Measurements from ENCODE around the gene PLEKHA5.
"Not testable (repeated sequence)": the region's sequence is repeated elsewhere in the genome, so short reads cannot be mapped to it uniquely, and the experiment has no call there.

The PLEKHA5 gene

GRCh38 chr12:19211802-19212201 lies 82.3 kb downstream of the PLEKHA5 start:
- peaks cover 1% of the 10 kb centered on the region for H3K27me3 Mint-ChIP-seq
- DNase-seq (ENCODE audit: low spot score in 2 of 2) = no peak
- no peak overlapping the region for H3K4me3 Mint-ChIP-seq
- H3K9me3 Mint-ChIP-seq = peaks cover 5% of the 10 kb centered on the region
- no peaks in the 10 kb centered on the region for H3K36me3 Mint-ChIP-seq
- no peak for ATAC-seq (ENCODE audit: low read depth)
- no peaks in the 10 kb centered on the region for H3K4me1 Mint-ChIP-seq
- H3K27ac Mint-ChIP-seq = no peak overlapping the region

GRCh38 chr12:19212245-19212644 lies 82.7 kb downstream of the PLEKHA5 start:
- Mint-ChIP-seq H3K27ac (no peak overlapping the region), H3K36me3 (no peaks in the 10 kb centered on the region), H3K4me3 (no peak overlapping the region), H3K4me1 (no peaks in the 10 kb centered on the region), H3K27me3 (peaks cover 1% of the 10 kb centered on the region), H3K9me3 (peaks cover 5% of the 10 kb centered on the region)
- ATAC-seq (ENCODE audit: low read depth) (no peak), DNase-seq (ENCODE audit: low spot score in 2 of 2) (no peak)

GRCh38 chr12:19214020-19214419 lies 84.5 kb downstream of the PLEKHA5 start:
- DNase-seq (ENCODE audit: low spot score in 2 of 2) = no peak
- ATAC-seq (ENCODE audit: low read depth) = no peak
- H3K4me3 Mint-ChIP-seq = no peak overlapping the region
- no peak overlapping the region for H3K27ac Mint-ChIP-seq
- no peaks in the 10 kb centered on the region for H3K4me1 Mint-ChIP-seq
- H3K27me3 Mint-ChIP-seq = peaks cover 1% of the 10 kb centered on the region
- no peaks in the 10 kb centered on the region for H3K36me3 Mint-ChIP-seq
- peaks cover 3% of the 10 kb centered on the region for H3K9me3 Mint-ChIP-seq

GRCh38 chr12:19215115-19215514 lies 85.6 kb downstream of the PLEKHA5 start:
- no peak for DNase-seq (ENCODE audit: low spot score in 2 of 2)
- Mint-ChIP-seq H3K27me3 (peaks cover 1% of the 10 kb centered on the region), H3K36me3 (no peaks in the 10 kb centered on the region), H3K4me3 (no peak overlapping the region), H3K9me3 (no peaks in the 10 kb centered on the region), H3K27ac (no peak overlapping the region), H3K4me1 (no peaks in the 10 kb centered on the region)
- no peak for ATAC-seq (ENCODE audit: low read depth)

- H3K27ac Mint-ChIP-seq = no peak overlapping the region
- ATAC-seq (ENCODE audit: low read depth) (no peak), DNase-seq (ENCODE audit: low spot score in 2 of 2) (no peak)
- no peaks in the 10 kb centered on the region for H3K27me3 Mint-ChIP-seq
- no peaks in the 10 kb centered on the region for H3K4me1 Mint-ChIP-seq
- no peak overlapping the region for H3K4me3 Mint-ChIP-seq
- no peaks in the 10 kb centered on the region for H3K36me3 Mint-ChIP-seq
- H3K9me3 Mint-ChIP-seq = no peaks in the 10 kb centered on the region
Observed at GRCh38 chr12:19217446-19217845, 87.9 kb downstream of the PLEKHA5 start.

- Mint-ChIP-seq H3K4me1 (no peaks in the 10 kb centered on the region), H3K27me3 (no peaks in the 10 kb centered on the region), H3K27ac (no peak overlapping the region), H3K4me3 (no peak overlapping the region), H3K36me3 (no peaks in the 10 kb centered on the region), H3K9me3 (no peaks in the 10 kb centered on the region)
- DNase-seq (ENCODE audit: low spot score in 2 of 2) (no peak), ATAC-seq (ENCODE audit: low read depth) (no peak)
Observed at GRCh38 chr12:19220205-19220604, 90.7 kb downstream of the PLEKHA5 start.

GRCh38 chr12:19220852-19221466 lies 91.4 kb downstream of the PLEKHA5 start:
- no peak overlapping the region for H3K27ac Mint-ChIP-seq
- H3K4me3 Mint-ChIP-seq = no peak overlapping the region
- H3K4me1 Mint-ChIP-seq = no peaks in the 10 kb centered on the region
- H3K27me3 Mint-ChIP-seq = no peaks in the 10 kb centered on the region
- H3K36me3 Mint-ChIP-seq = no peaks in the 10 kb centered on the region
- ATAC-seq (ENCODE audit: low read depth) (no peak), DNase-seq (ENCODE audit: low spot score in 2 of 2) (no peak)
- H3K9me3 Mint-ChIP-seq = no peaks in the 10 kb centered on the region

- Mint-ChIP-seq H3K27me3 (no peaks in the 10 kb centered on the region), H3K4me3 (no peak overlapping the region), H3K4me1 (no peaks in the 10 kb centered on the region), H3K36me3 (no peaks in the 10 kb centered on the region), H3K9me3 (no peaks in the 10 kb centered on the region), H3K27ac (no peak overlapping the region)
- no peak for DNase-seq (ENCODE audit: low spot score in 2 of 2)
- no peak for ATAC-seq (ENCODE audit: low read depth)
Observed at GRCh38 chr12:19222558-19222957, 93.0 kb downstream of the PLEKHA5 start.

- no peak overlapping the region for H3K27ac Mint-ChIP-seq
- no peaks in the 10 kb centered on the region for H3K9me3 Mint-ChIP-seq
- H3K4me3 Mint-ChIP-seq = no peak overlapping the region
- no peak for ATAC-seq (ENCODE audit: low read depth)
- H3K27me3 Mint-ChIP-seq = no peaks in the 10 kb centered on the region
- DNase-seq (ENCODE audit: low spot score in 2 of 2) = no peak
- no peaks in the 10 kb centered on the region for H3K4me1 Mint-ChIP-seq
- no peaks in the 10 kb centered on the region for H3K36me3 Mint-ChIP-seq
Observed at GRCh38 chr12:19223018-19223417, 93.5 kb downstream of the PLEKHA5 start.

GRCh38 chr12:19223695-19224094 lies 94.2 kb downstream of the PLEKHA5 start:
- no peaks in the 10 kb centered on the region for H3K9me3 Mint-ChIP-seq
- DNase-seq (ENCODE audit: low spot score in 2 of 2) (no peak), ATAC-seq (ENCODE audit: low read depth) (no peak)
- no peaks in the 10 kb centered on the region for H3K4me1 Mint-ChIP-seq
- H3K4me3 Mint-ChIP-seq = no peak overlapping the region
- H3K36me3 Mint-ChIP-seq = no peaks in the 10 kb centered on the region
- no peak overlapping the region for H3K27ac Mint-ChIP-seq
- no peaks in the 10 kb centered on the region for H3K27me3 Mint-ChIP-seq

GRCh38 chr12:19224746-19225145 lies 95.2 kb downstream of the PLEKHA5 start:
- DNase-seq (ENCODE audit: low spot score in 2 of 2) = no peak
- H3K27me3 Mint-ChIP-seq = no peaks in the 10 kb centered on the region
- H3K4me3 Mint-ChIP-seq = no peak overlapping the region
- no peaks in the 10 kb centered on the region for H3K36me3 Mint-ChIP-seq
- H3K9me3 Mint-ChIP-seq = no peaks in the 10 kb centered on the region
- no peak for ATAC-seq (ENCODE audit: low read depth)
- H3K27ac Mint-ChIP-seq = no peak overlapping the region
- H3K4me1 Mint-ChIP-seq = no peaks in the 10 kb centered on the region

GRCh38 chr12:19227190-19227879 lies 97.8 kb downstream of the PLEKHA5 start:
- DNase-seq (ENCODE audit: low spot score in 2 of 2) (no peak), ATAC-seq (ENCODE audit: low read depth) (no peak)
- no peaks in the 10 kb centered on the region for H3K36me3 Mint-ChIP-seq
- no peak overlapping the region for H3K27ac Mint-ChIP-seq
- no peaks in the 10 kb centered on the region for H3K27me3 Mint-ChIP-seq
- H3K4me3 Mint-ChIP-seq = no peak overlapping the region
- H3K4me1 Mint-ChIP-seq = no peaks in the 10 kb centered on the region
- no peaks in the 10 kb centered on the region for H3K9me3 Mint-ChIP-seq

- H3K27me3 Mint-ChIP-seq = no peaks in the 10 kb centered on the region
- ATAC-seq (ENCODE audit: low read depth) (no peak), DNase-seq (ENCODE audit: low spot score in 2 of 2) (no peak)
- no peaks in the 10 kb centered on the region for H3K9me3 Mint-ChIP-seq
- no peak overlapping the region for H3K4me3 Mint-ChIP-seq
- H3K4me1 Mint-ChIP-seq = no peaks in the 10 kb centered on the region
- no peaks in the 10 kb centered on the region for H3K36me3 Mint-ChIP-seq
- no peak overlapping the region for H3K27ac Mint-ChIP-seq
Observed at GRCh38 chr12:19227880-19228210, 98.3 kb downstream of the PLEKHA5 start.

- not testable (repeated sequence) for H3K27me3 Mint-ChIP-seq; H3K4me1 Mint-ChIP-seq; H3K4me3 Mint-ChIP-seq; DNase-seq (ENCODE audit: low spot score in 2 of 2); H3K36me3 Mint-ChIP-seq; H3K9me3 Mint-ChIP-seq; ATAC-seq (ENCODE audit: low read depth); H3K27ac Mint-ChIP-seq
Observed at GRCh38 chr12:19229021-19229420, 99.5 kb downstream of the PLEKHA5 start.

GRCh38 chr12:19230299-19230866 lies 100.8 kb downstream of the PLEKHA5 start:
- no peak for DNase-seq (ENCODE audit: low spot score in 2 of 2)
- H3K27ac Mint-ChIP-seq = no peak overlapping the region
- no peaks in the 10 kb centered on the region for H3K9me3 Mint-ChIP-seq

More at GRCh38 chr12:19230299-19230866, 100.8 kb downstream of the PLEKHA5 start:
- H3K27me3 Mint-ChIP-seq = no peaks in the 10 kb centered on the region
- H3K36me3 Mint-ChIP-seq = no peaks in the 10 kb centered on the region
- H3K4me1 Mint-ChIP-seq = no peaks in the 10 kb centered on the region
- no peak for ATAC-seq (ENCODE audit: low read depth)
- no peak overlapping the region for H3K4me3 Mint-ChIP-seq

Measured in memory B cell (primary cell).